ENCODE measurements around the gene ZNF140. TPM values are rescaled to one million over a fixed set of nuclear protein-coding genes. Genes with fewer than 3 reads are reported as not detected.

The ZNF140 gene
- total RNA-seq, 1 experiment from 2014 or later = 0.84 TPM

Other genes with a start within 250 kb of the ZNF140 start
- gene CHFR, start 193.3 kb upstream of the ZNF140 start, total RNA-seq (2014; rRNA removed; shearing (Covaris generic)) = 4.5 and 7.1 TPM in 2 replicates
- 0.32 and 0.88 TPM in 2 replicates for gene ZNF605, start 124.6 kb upstream of the ZNF140 start, total RNA-seq (2014; rRNA removed; shearing (Covaris generic))
- 5.8 and 10.4 TPM in 2 replicates for gene ZNF26, start 94.6 kb upstream of the ZNF140 start, total RNA-seq (2014; rRNA removed; shearing (Covaris generic))
- 4.1 and 6.4 TPM in 2 replicates for gene ZNF84, start 43.4 kb upstream of the ZNF140 start, total RNA-seq (2014; rRNA removed; shearing (Covaris generic))
- gene ZNF891, start 49.4 kb downstream of the ZNF140 start, total RNA-seq (2014; rRNA removed; shearing (Covaris generic)) = 0.03 and 0.11 TPM in 2 replicates
- 0.25 and 0.32 TPM in 2 replicates for gene ZNF10, start 49.7 kb downstream of the ZNF140 start, total RNA-seq (2014; rRNA removed; shearing (Covaris generic))
- gene ZNF268, start 100.6 kb downstream of the ZNF140 start, total RNA-seq (2014; rRNA removed; shearing (Covaris generic)) = 1.4 and 2.1 TPM in 2 replicates
- not detected in 2 replicates for gene ANHX, start 155.0 kb downstream of the ZNF140 start, total RNA-seq (2014; rRNA removed; shearing (Covaris generic))